GM12878 (cell line): Measurements from ENCODE around the gene H1-8. TPM values are rescaled to one million over a fixed set of nuclear protein-coding genes. Genes with fewer than 3 reads are reported as not detected.

Source experiments
- ATAC-seq: fragments of 200-7000 bp; cut with Tn5 transposase; 3 replicates; pipeline ENCODE4 v1.9.1; 2020; ENCODE audit warnings: mild to moderate bottlenecking, moderate library complexity
- BruUV-seq: library from RNA; stranded (reverse); fragments of 400-500 nt; replicated peaks from 2 replicates; lab custom pipeline; 2021; lab: Mats Ljungman, UMichigan
- CTCF ChIA-PET: fragments of 300-600 bp; sonication (Branson Sonifier 250); formaldehyde crosslinking; extraction: SDS; loops from one replicate; lab custom pipeline; 2021; ENCODE audit warnings: inconsistent platforms; lab: Yijun Ruan, JAX
- POLR2A ChIA-PET: fragments of 350-600 bp; formaldehyde crosslinking; extraction: SDS; loops from one replicate; lab custom pipeline; 2021; ENCODE audit warnings: inconsistent platforms; lab: Charles Lee
- RAD21 ChIA-PET: fragments of 300-600 bp; sonication (Branson Sonifier 250); formaldehyde crosslinking; loops from one replicate; lab custom pipeline; 2023; ENCODE audit warnings: antibody characterized with exemption; ENCODE audit not compliant: unreplicated experiment; lab: Charles Lee
- SMC1A ChIA-PET: fragments of 300-600 bp; sonication (Branson Sonifier 250); formaldehyde crosslinking; loops from one replicate; lab custom pipeline; 2023; ENCODE audit not compliant: unreplicated experiment, uncharacterized antibody; lab: Charles Lee
- DNase-seq: peaks from one replicate; pipeline ENCODE4 v3.0.0-alpha.2; 2011; ENCODE audit warnings: low read depth, low spot score
- FAIRE-seq: peaks from 3 replicates; lab custom pipeline; 2011; peaks lifted over from hg19 to GRCh38; lab: Jason Lieb, UNC
- H2AFZ ChIP-seq: 2 replicates; pipeline ENCODE4 v1.6.0; 2011; ENCODE audit warnings: low read depth, low read length, control low read depth; ENCODE audit not compliant: control insufficient read depth
- H3K27ac ChIP-seq: 2 replicates; pipeline ENCODE4 v1.5.1; 2011; ENCODE audit warnings: control low read depth; ENCODE audit not compliant: control insufficient read depth, insufficient read depth
- H3K27me3 ChIP-seq, 2 experiments: replicated peaks in 1 of 2; 2 replicates each; pipeline versions ENCODE4 v1.6.0 to v1.6.1; 2011; ENCODE audit warnings: low read length in 1 of 2; ENCODE audit not compliant: control insufficient read depth in 2 of 2, insufficient read depth in 2 of 2
- H3K36me3 ChIP-seq, 2 experiments: 2 replicates each; pipeline ENCODE4 v1.5.1; 2011; ENCODE audit warnings: low read length in 1 of 2; ENCODE audit not compliant: control insufficient read depth in 2 of 2, insufficient read depth in 2 of 2
- H3K4me1 ChIP-seq: 2 replicates; pipeline ENCODE4 v1.6.1; 2011; ENCODE audit warnings: mild to moderate bottlenecking, low read length, moderate library complexity, mixed read lengths; ENCODE audit not compliant: control insufficient read depth, insufficient read depth
- H3K4me2 ChIP-seq: 2 replicates; pipeline ENCODE4 v1.6.0; 2011; ENCODE audit warnings: control low read depth; ENCODE audit not compliant: control insufficient read depth, insufficient read depth
- H3K4me3 ChIP-seq: fragments of 200-600 bp; sonication (generic); 2 replicates; pipeline ENCODE4 v1.5.1; 2016
- H3K79me2 ChIP-seq: 2 replicates; pipeline ENCODE4 v1.6.0; 2011; ENCODE audit warnings: low read length; ENCODE audit not compliant: control insufficient read depth, insufficient read depth
- H3K9ac ChIP-seq: 2 replicates; pipeline ENCODE4 v1.8.0; 2011; ENCODE audit warnings: low read length, control low read depth, mixed read lengths; ENCODE audit not compliant: control insufficient read depth, insufficient read depth
- H3K9me3 ChIP-seq: replicated peaks from 3 replicates; pipeline ENCODE4 v1.5.1; 2011; ENCODE audit warnings: mild to moderate bottlenecking, low read length; ENCODE audit not compliant: control insufficient read depth, insufficient read depth
- H4K20me1 ChIP-seq: 2 replicates; pipeline ENCODE4 v1.6.0; 2011; ENCODE audit not compliant: control insufficient read depth, insufficient read depth
- BHLHE40 ChIP-seq, 2 experiments: fragments of 450-650 bp in 1 of 2; IDR thresholded peaks; 2 replicates each; pipeline ENCODE4 v1.6.1; 2011 to 2017; ENCODE audit warnings: low read depth in 2 of 2, borderline replicate concordance in 1 of 2, improper control_type of control experiment in 1 of 2, low read length in 1 of 2, mild to moderate bottlenecking in 1 of 2
- EP300 ChIP-seq, 2 experiments: fragments of 150-350 bp in 1 of 2; IDR thresholded peaks; 2 replicates each; pipeline ENCODE4 v1.6.1; 2011 to 2012; ENCODE audit warnings: low read depth in 2 of 2, low read length in 2 of 2, borderline replicate concordance in 1 of 2, improper control_type of control experiment in 1 of 2, inconsistent platforms in 1 of 2; ENCODE audit not compliant: control insufficient read depth in 1 of 2
- EZH2 ChIP-seq: IDR thresholded peaks from 2 replicates; pipeline ENCODE4 v1.6.1; 2012; ENCODE audit warnings: low read depth, mild to moderate bottlenecking, control low read depth, inconsistent platforms, low read length, borderline replicate concordance; ENCODE audit not compliant: control insufficient read depth
- JUNB ChIP-seq: IDR thresholded peaks from 2 replicates; pipeline ENCODE4 v1.6.1; 2016; ENCODE audit warnings: antibody characterized with exemption, mild to moderate bottlenecking
- JUND ChIP-seq: IDR thresholded peaks from 2 replicates; pipeline ENCODE4 v1.6.1; 2012; ENCODE audit warnings: low read depth, mild to moderate bottlenecking, low read length, improper control_type of control experiment, moderate library complexity
- KAT2A ChIP-seq: conservative IDR thresholded peaks from 2 replicates; pipeline ENCODE4 v1.6.1; 2011; ENCODE audit warnings: low read depth, low read length; ENCODE audit not compliant: control insufficient read depth
- MXI1 ChIP-seq: fragments of 150-350 bp; IDR thresholded peaks from 2 replicates; pipeline ENCODE4 v1.6.1; 2011; ENCODE audit warnings: low read depth, mild to moderate bottlenecking, inconsistent platforms, low read length, improper control_type of control experiment
- PAX8 ChIP-seq: fragments of 450-650 bp; IDR thresholded peaks from 2 replicates; pipeline ENCODE4 v1.6.1; 2017; ENCODE audit warnings: mild to moderate bottlenecking, moderate library complexity
- POLR2A ChIP-seq: IDR thresholded peaks from 2 replicates; pipeline ENCODE4 v1.6.1; 2011; ENCODE audit warnings: low read depth, mild to moderate bottlenecking, low read length
- RCOR1 ChIP-seq: conservative IDR thresholded peaks from 2 replicates; pipeline ENCODE4 v1.6.1; 2012; ENCODE audit warnings: low read depth, low read length, improper control_type of control experiment
- SIX5 ChIP-seq: IDR thresholded peaks from 2 replicates; pipeline ENCODE4 v1.6.1; 2011; ENCODE audit warnings: mild to moderate bottlenecking, low read depth, low read length, moderate library complexity; ENCODE audit not compliant: severe bottlenecking
- SMARCA5 ChIP-seq: fragments of 450-650 bp; IDR thresholded peaks from 2 replicates; pipeline ENCODE4 v1.6.1; 2017; ENCODE audit warnings: mild to moderate bottlenecking
- SREBF2 ChIP-seq: IDR thresholded peaks from 2 replicates; pipeline ENCODE4 v1.6.1; 2012; ENCODE audit warnings: mild to moderate bottlenecking, low read length
- STAT1 ChIP-seq: fragments of 450-650 bp; conservative IDR thresholded peaks from 2 replicates; pipeline ENCODE4 v1.6.1; 2014; ENCODE audit warnings: antibody characterized with exemption, mild to moderate bottlenecking
- TCF3 ChIP-seq: IDR thresholded peaks from 2 replicates; pipeline ENCODE4 v1.6.1; 2012; ENCODE audit warnings: low read depth, mild to moderate bottlenecking, low read length, borderline replicate concordance; ENCODE audit not compliant: insufficient read depth
- ZNF622 ChIP-seq: fragments of 450-650 bp; IDR thresholded peaks from 2 replicates; pipeline ENCODE4 v1.6.1; 2017; ENCODE audit warnings: mild to moderate bottlenecking, inconsistent platforms
- ZNF687 ChIP-seq: fragments of 450-650 bp; IDR thresholded peaks from 2 replicates; pipeline ENCODE4 v1.6.1; 2017; ENCODE audit warnings: mild to moderate bottlenecking, moderate library complexity
- WGBS: methylation state at CpG from one replicate; pipeline ENCODE4 v1.1.6; 2016; ENCODE audit warnings: low lambda C conversion rate; ENCODE audit not compliant: insufficient replicate concordance, insufficient coverage; ENCODE audit errors: missing lambda C conversion rate; 5-methylcytosine and 5-hydroxymethylcytosine counted together
- in situ Hi-C: fragments of 300-500 bp; cut with MboI; formaldehyde crosslinking; loops from 9 replicates; pipeline ENCODE4 v1.14.3; 2018; ENCODE audit warnings: mixed read lengths
- intact Hi-C: fragments of 100-400 bp; cut with micrococcal nuclease; formaldehyde crosslinking; loops from one replicate; pipeline ENCODE4 v1.14.2; 2022; ENCODE audit not compliant: unreplicated experiment
- polyA plus RNA-seq, 11 experiments: library from polyadenylated mRNA; depleted of rRNA in 4 of 11; unstranded in 6 of 11; stranded (reverse) in 5 of 11; fragments of >200 nt; fragmentation: Nextera tagmentation in 4 of 11; fragmentation: Illumina TruSeq in 1 of 11; extraction: Ambion mirVana in 4 of 11; extraction: Trizol in 1 of 11; gene quantifications; 1 replicate in 1 of 11; 2 replicates in 10 of 11; pipeline versions ENCODE4 v1.2.1 to v1.2.3, GENCODE V29; 2011 to 2016; ENCODE audit warnings: inconsistent platforms in 2 of 11, missing spikeins in 2 of 11, low read depth in 1 of 11
- total RNA-seq, 4 experiments: library from RNA; depleted of rRNA in 3 of 4; stranded (reverse); fragments of >200 nt in 3 of 4; fragmentation: Illumina TruSeq in 1 of 4; extraction: Trizol in 1 of 4; gene quantifications; 2 replicates each; pipeline versions ENCODE4 v1.2.1 to v1.2.3, GENCODE V29; 2013 to 2021
- TF ChIP-seq, protein P1 (sequence below): fragments of 450-650 bp; IDR thresholded peaks from 2 replicates; pipeline ENCODE4 v1.6.1; 2016; ENCODE audit warnings: mild to moderate bottlenecking, moderate library complexity, borderline replicate concordance

H1-8 gene
- total and polyA plus RNA-seq, 10 of the 15 experiments (the other 5 are each of a cell fraction or from before 2014, with no cell fraction given): not detected

- ChIA-PET POLR2A (interaction anchor here (1.2 kb wide), 1 partner anchor 12 kb away, joined by 3 read pairs; no protein-coding TSS in a partner anchor), CTCF (no interaction called here), RAD21 (no interaction called here), SMC1A (no interaction called here)
- no peak for TF ChIP-seq ZNF687
- TF ChIP-seq PAX8: no peak
- TF ChIP-seq STAT1: no peak
- TF ChIP-seq, protein P1, sequence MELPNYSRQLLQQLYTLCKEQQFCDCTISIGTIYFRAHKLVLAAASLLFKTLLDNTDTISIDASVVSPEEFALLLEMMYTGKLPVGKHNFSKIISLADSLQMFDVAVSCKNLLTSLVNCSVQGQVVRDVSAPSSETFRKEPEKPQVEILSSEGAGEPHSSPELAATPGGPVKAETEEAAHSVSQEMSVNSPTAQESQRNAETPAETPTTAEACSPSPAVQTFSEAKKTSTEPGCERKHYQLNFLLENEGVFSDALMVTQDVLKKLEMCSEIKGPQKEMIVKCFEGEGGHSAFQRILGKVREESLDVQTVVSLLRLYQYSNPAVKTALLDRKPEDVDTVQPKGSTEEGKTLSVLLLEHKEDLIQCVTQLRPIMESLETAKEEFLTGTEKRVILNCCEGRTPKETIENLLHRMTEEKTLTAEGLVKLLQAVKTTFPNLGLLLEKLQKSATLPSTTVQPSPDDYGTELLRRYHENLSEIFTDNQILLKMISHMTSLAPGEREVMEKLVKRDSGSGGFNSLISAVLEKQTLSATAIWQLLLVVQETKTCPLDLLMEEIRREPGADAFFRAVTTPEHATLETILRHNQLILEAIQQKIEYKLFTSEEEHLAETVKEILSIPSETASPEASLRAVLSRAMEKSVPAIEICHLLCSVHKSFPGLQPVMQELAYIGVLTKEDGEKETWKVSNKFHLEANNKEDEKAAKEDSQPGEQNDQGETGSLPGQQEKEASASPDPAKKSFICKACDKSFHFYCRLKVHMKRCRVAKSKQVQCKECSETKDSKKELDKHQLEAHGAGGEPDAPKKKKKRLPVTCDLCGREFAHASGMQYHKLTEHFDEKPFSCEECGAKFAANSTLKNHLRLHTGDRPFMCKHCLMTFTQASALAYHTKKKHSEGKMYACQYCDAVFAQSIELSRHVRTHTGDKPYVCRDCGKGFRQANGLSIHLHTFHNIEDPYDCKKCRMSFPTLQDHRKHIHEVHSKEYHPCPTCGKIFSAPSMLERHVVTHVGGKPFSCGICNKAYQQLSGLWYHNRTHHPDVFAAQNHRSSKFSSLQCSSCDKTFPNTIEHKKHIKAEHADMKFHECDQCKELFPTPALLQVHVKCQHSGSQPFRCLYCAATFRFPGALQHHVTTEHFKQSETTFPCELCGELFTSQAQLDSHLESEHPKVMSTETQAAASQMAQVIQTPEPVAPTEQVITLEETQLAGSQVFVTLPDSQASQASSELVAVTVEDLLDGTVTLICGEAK: no peak
- no peak for TF ChIP-seq TCF3
- TF ChIP-seq JUNB: no peak
- no peak for TF ChIP-seq POLR2A
- no peak for TF ChIP-seq MXI1
- TF ChIP-seq BHLHE40 (IDR thresholded peaks at IDR 0.05; ENCODE audit: borderline replicate concordance in 1 of 2, low read depth in 2 of 2, low read length in 1 of 2): no peak
- no peak for TF ChIP-seq ZNF622
- no peak for TF ChIP-seq EZH2
- TF ChIP-seq JUND: no peak
- TF ChIP-seq SREBF2: no peak
- no peak for TF ChIP-seq RCOR1
- no peak for TF ChIP-seq KAT2A
- TF ChIP-seq SMARCA5: no peak
- TF ChIP-seq SIX5: no peak
- no peak for TF ChIP-seq EP300 (IDR thresholded peaks at IDR 0.05; ENCODE audit: borderline replicate concordance in 1 of 2, control insufficient read depth in 1 of 2, low read depth in 2 of 2, low read length in 2 of 2)
- H4K20me1 ChIP-seq: no peaks in the 10 kb centered on the region
- no peaks in the 10 kb centered on the region for H3K79me2 ChIP-seq
- WGBS: 63% methylated on average over 24 of the region's 24 CpGs
- peaks cover 0 to 3% of the 10 kb centered on the region in 2 experiments; a peak in 3 of 4 replicates for H3K27me3 ChIP-seq
- intact Hi-C loops (no loop called here), in situ Hi-C loops (no loop called here)
- FAIRE-seq (no peak), ATAC-seq (no peak), DNase-seq (no peak)
- H3K27ac ChIP-seq: no peak overlapping the region
- no peaks in the 10 kb centered on the region for H3K4me1 ChIP-seq
- no peaks in the 10 kb centered on the region for H3K36me3 ChIP-seq
- H3K9ac ChIP-seq: no peak overlapping the region
- no peak overlapping the region for H3K4me3 ChIP-seq
- BruUV-seq: no TSS peak
- H2AFZ ChIP-seq: no peak overlapping the region
- H3K9me3 ChIP-seq: no peaks in the 10 kb centered on the region
- H3K4me2 ChIP-seq: no peak overlapping the region
Observed at GRCh38 chr3:129547241-129547640, 4.3 kb downstream of the H1-8 start.
